DND-41 (cell line): ENCODE results near the gene PGK1.
"Not testable (repeated sequence)": the region's sequence is repeated elsewhere in the genome, so short reads cannot be mapped to it uniquely, and the experiment has no call there.

Experiments
- ATAC-seq: fragments of 200-7000 bp; cut with Tn5 transposase; 3 replicates; pipeline ENCODE4 v1.9.1; 2021; ENCODE audit warnings: low read depth; ENCODE audit not compliant: insufficient read depth
- DNase-seq: peaks from one replicate; pipeline ENCODE4 v3.0.0-alpha.2; 2020
- H2AFZ ChIP-seq: 2 replicates; pipeline ENCODE4 v1.6.0; 2012; ENCODE audit warnings: low read depth, low read length
- H3K27ac ChIP-seq: 2 replicates; pipeline ENCODE4 v1.5.1; 2012; ENCODE audit warnings: low read length, inconsistent platforms
- H3K27me3 ChIP-seq: fragments of 200-600 bp; sonication (generic); 2 replicates; pipeline ENCODE4 v1.6.0; 2012; ENCODE audit warnings: low read length, mild to moderate bottlenecking, inconsistent platforms; ENCODE audit not compliant: insufficient read depth, poor library complexity
- H3K36me3 ChIP-seq: 2 replicates; pipeline ENCODE4 v1.5.1; 2012; ENCODE audit warnings: low read length, inconsistent platforms; ENCODE audit not compliant: insufficient read depth
- H3K4me1 ChIP-seq: 2 replicates; pipeline ENCODE4 v1.5.1; 2012; ENCODE audit warnings: mild to moderate bottlenecking, low read length; ENCODE audit not compliant: insufficient read depth
- H3K4me2 ChIP-seq: 2 replicates; pipeline ENCODE4 v1.6.0; 2012; ENCODE audit warnings: mild to moderate bottlenecking, moderate library complexity, low read length, inconsistent platforms; ENCODE audit not compliant: insufficient read depth
- H3K4me3 ChIP-seq, 2 experiments: fragments of 200-600 bp in 1 of 2; shearing (Covaris generic) in 1 of 2; 2 replicates each; pipeline ENCODE4 v1.5.1; 2012 to 2016; ENCODE audit warnings: inconsistent platforms in 2 of 2, low read length in 2 of 2, mild to moderate bottlenecking in 2 of 2, low read depth in 1 of 2, moderate library complexity in 1 of 2
- H3K79me2 ChIP-seq: 2 replicates; pipeline ENCODE4 v1.6.0; 2012; ENCODE audit warnings: low read length, inconsistent platforms; ENCODE audit not compliant: insufficient read depth
- H3K9ac ChIP-seq: 2 replicates; pipeline ENCODE4 v1.6.0; 2012; ENCODE audit warnings: low read depth, mild to moderate bottlenecking, inconsistent platforms, low read length, moderate library complexity
- H3K9me3 ChIP-seq: 2 replicates; pipeline ENCODE4 v1.5.1; 2012; ENCODE audit warnings: low read length, moderate library complexity, mild to moderate bottlenecking, inconsistent platforms; ENCODE audit not compliant: insufficient read depth, severe bottlenecking
- H4K20me1 ChIP-seq: 2 replicates; pipeline ENCODE4 v1.6.0; 2012; ENCODE audit warnings: low read length; ENCODE audit not compliant: insufficient read depth
- CTCF ChIP-seq: IDR thresholded peaks from 2 replicates; pipeline ENCODE4 v1.5.1; 2012; ENCODE audit warnings: borderline replicate concordance, low read length, moderate library complexity, mild to moderate bottlenecking; ENCODE audit not compliant: poor library complexity, severe bottlenecking; ENCODE audit errors: extremely low read depth
- EZH2 ChIP-seq: IDR thresholded peaks from 3 replicates; pipeline ENCODE4 v1.6.1; 2012; ENCODE audit warnings: borderline replicate concordance, low read depth, mild to moderate bottlenecking, moderate library complexity, low read length, inconsistent platforms; ENCODE audit not compliant: severe bottlenecking

Gene PGK1

DNA sequence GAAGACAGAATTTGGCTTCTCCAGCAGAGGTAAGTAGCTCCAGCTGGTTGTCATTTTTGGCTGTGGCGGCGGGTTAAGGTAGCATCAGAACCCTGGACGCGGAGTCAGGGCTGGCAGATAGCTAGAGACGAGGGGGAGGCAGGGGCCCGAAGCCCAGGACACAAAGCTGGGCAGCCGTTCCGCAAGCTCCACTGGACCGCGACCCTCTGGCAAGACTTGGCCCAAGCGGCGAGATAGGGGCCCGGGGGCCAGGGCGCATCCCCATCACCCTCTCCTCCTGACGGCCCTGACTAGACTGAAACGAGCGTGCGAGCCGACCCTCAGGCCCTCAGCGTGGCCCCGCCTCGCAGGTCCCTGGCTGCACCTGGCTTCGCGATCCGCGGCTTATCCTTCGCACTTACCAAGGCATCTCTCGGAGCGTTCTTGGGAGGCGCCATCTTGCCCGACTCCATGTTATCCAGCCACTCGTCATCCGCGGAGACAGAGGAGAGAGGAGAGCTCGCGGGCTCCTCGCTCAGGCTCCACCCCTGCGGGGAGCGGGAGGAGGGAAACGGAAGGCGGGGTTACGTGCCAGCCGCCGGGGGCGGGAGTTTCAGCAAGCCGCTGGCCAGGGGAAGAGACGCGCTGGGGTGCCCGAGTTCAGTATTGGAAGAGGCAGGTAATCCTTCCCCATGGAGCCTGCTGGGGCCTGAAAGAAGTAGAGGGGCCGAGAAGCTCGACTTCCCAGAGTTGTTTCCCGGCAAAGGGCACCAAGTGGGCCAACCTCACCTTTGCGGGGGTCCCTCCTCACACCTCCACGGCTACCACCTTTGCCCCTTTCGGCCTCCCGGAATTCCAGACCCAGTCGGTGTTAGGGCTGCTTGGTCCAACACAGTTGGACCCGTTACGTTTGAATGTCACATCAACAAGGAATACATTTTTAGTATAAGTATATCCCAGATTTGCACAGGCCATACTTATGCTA is 35.4 kb downstream of the PGK1 start, which contains the start of gene TAF9B:
Gene TAF9B (minus strand): TSS at position 491 of the 964 bp plus-strand sequence. CDS start 39 bp downstream, at position 452.
- Histone ChIP-seq H4K20me1 (no peaks in the 10 kb centered on the region), H2AFZ (peak within 1 kb of the TSS; percentile 91), H3K4me1 (peaks cover 21% of the 10 kb centered on the region), H3K9me3 (no peaks in the 10 kb centered on the region), H3K9ac (peak within 1 kb of the TSS; percentile 85), H3K79me2 (peaks cover 15% of the 10 kb centered on the region), H3K27me3 (no peaks in the 10 kb centered on the region), H3K4me3 (peak within 1 kb of the TSS; percentile 81 to 98; a peak in 3 of 4 replicates), H3K27ac (peak within 1 kb of the TSS; percentile 92), H3K36me3 (peaks cover 5% of the 10 kb centered on the region; the same call in 1 of the 2 replicates), H3K4me2 (peak within 1 kb of the TSS; percentile 84)
- peak; percentile 98 for ATAC-seq
- peak; percentile 90 for DNase-seq
- TF ChIP-seq CTCF (no peak), EZH2 (no peak)

DNA sequence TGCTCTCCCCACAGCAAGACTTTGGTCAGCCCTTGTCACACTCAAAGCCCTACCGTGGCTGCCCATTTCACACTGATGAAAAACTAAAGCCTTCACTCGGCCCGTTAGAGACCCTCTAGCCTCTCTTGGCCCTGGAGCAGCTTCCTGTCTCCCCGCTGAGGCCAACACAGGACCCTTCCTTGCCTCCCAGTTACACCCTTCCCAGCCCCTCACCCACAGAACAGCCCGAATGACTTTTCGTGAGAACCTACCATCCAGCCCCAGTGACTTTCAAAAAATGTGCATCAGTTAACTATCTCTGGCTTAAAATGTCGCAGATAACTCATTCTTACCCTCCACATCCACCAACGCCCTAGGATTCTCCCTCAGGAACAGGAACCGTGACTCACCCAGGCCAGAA is 36.2 kb downstream of the PGK1 start:
- H3K9ac ChIP-seq: peak overlapping the region; percentile 85; the same call in 1 of the 2 replicates
- ATAC-seq (no peak), DNase-seq (no peak)
- TF ChIP-seq CTCF: no peak
- TF ChIP-seq EZH2: no peak
- peak overlapping the region in 1 of 2 experiments; percentile 98; a peak in 2 of 4 replicates for H3K4me3 ChIP-seq
- peaks cover 21% of the 10 kb centered on the region for H3K4me1 ChIP-seq
- peak overlapping the region; percentile 91 for H2AFZ ChIP-seq
- no peaks in the 10 kb centered on the region for H3K9me3 ChIP-seq
- H3K79me2 ChIP-seq: peaks cover 15% of the 10 kb centered on the region
- peak overlapping the region; percentile 84 for H3K4me2 ChIP-seq
- no peaks in the 10 kb centered on the region for H4K20me1 ChIP-seq
- no peaks in the 10 kb centered on the region for H3K27me3 ChIP-seq
- peak overlapping the region; percentile 92 for H3K27ac ChIP-seq
- H3K36me3 ChIP-seq: peaks cover 5% of the 10 kb centered on the region; the same call in 1 of the 2 replicates

- not testable (repeated sequence) for H3K9me3 ChIP-seq, H3K9ac ChIP-seq, ATAC-seq
Measured at GRCh38 chrX:78147002-78147540, 43.0 kb downstream of the PGK1 start.

GRCh38 chrX:78157373-78157772 is 53.3 kb downstream of the PGK1 start:
- not testable (repeated sequence) for H3K4me2 ChIP-seq, H3K9me3 ChIP-seq, H3K4me3 ChIP-seq, H2AFZ ChIP-seq, H4K20me1 ChIP-seq, H3K9ac ChIP-seq, H3K27ac ChIP-seq, H3K4me1 ChIP-seq, H3K79me2 ChIP-seq, H3K36me3 ChIP-seq, ATAC-seq, H3K27me3 ChIP-seq
- DNase-seq: peak; percentile 8

More at GRCh38 chrX:78147002-78147540, 43.0 kb downstream of the PGK1 start:
- not testable (repeated sequence) for H3K27me3 ChIP-seq, H3K4me1 ChIP-seq, H3K4me2 ChIP-seq, DNase-seq, H2AFZ ChIP-seq, H3K4me3 ChIP-seq, H3K79me2 ChIP-seq, H4K20me1 ChIP-seq, H3K27ac ChIP-seq, H3K36me3 ChIP-seq

GRCh38 chrX:78157846-78158245 is 53.8 kb downstream of the PGK1 start:
- not testable (repeated sequence) for ATAC-seq, H3K36me3 ChIP-seq, H2AFZ ChIP-seq, H4K20me1 ChIP-seq, H3K27ac ChIP-seq, H3K4me3 ChIP-seq, H3K4me1 ChIP-seq, H3K27me3 ChIP-seq, H3K9me3 ChIP-seq, H3K9ac ChIP-seq, H3K79me2 ChIP-seq, H3K4me2 ChIP-seq, DNase-seq

- H3K9me3 ChIP-seq, H3K36me3 ChIP-seq, H2AFZ ChIP-seq, H3K4me1 ChIP-seq, H3K27ac ChIP-seq, H3K79me2 ChIP-seq, H3K9ac ChIP-seq, DNase-seq, H3K27me3 ChIP-seq, H3K4me2 ChIP-seq, H4K20me1 ChIP-seq, H3K4me3 ChIP-seq, ATAC-seq: not testable (repeated sequence)
Measured at GRCh38 chrX:78160711-78161110, 56.7 kb downstream of the PGK1 start.
